ENCODE results near the gene PTPRJ. TPM values are rescaled to one million over a fixed set of nuclear protein-coding genes. Genes with fewer than 3 reads are reported as not detected.
A peak's percentile ranks its signal among the peaks of the same experiment; 100 is the strongest.

Gene PTPRJ
- polyA plus RNA-seq, 1 donor from 2014 or later = 8.6 TPM

GRCh38 chr11:47977623-47978022 is 2.7 kb upstream of the PTPRJ start:
- H3K9ac ChIP-seq (ENCODE audit: low read length) = no peak overlapping the region
- H3F3A ChIP-seq (ENCODE audit: insufficient read depth, low read length, poor library complexity, severe bottlenecking) = no peaks in the 10 kb centered on the region
- no peak overlapping the region for H3K27ac ChIP-seq (ENCODE audit: low read length)
- no peak overlapping the region for H2AFZ ChIP-seq (ENCODE audit: low read depth, low read length)
- peaks cover 5% of the 10 kb centered on the region for H3K79me2 ChIP-seq (replicated peaks; ENCODE audit: insufficient read depth, low read length)
- H4K20me1 ChIP-seq (ENCODE audit: insufficient read depth) = no peaks in the 10 kb centered on the region
- no peak overlapping the region for H3K4me2 ChIP-seq (ENCODE audit: low read length)
- no peaks in the 10 kb centered on the region for H3K27me3 ChIP-seq (ENCODE audit: insufficient read depth, low read depth, low read length)
- no peaks in the 10 kb centered on the region for H3K9me3 ChIP-seq (ENCODE audit: low read length)
- no peaks in the 10 kb centered on the region for H3K36me3 ChIP-seq (ENCODE audit: insufficient read depth, low read length)
- H3K4me3 ChIP-seq (ENCODE audit: low read length) = no peak overlapping the region
- H3K9me2 ChIP-seq (ENCODE audit: insufficient read depth, low read length) = no peaks in the 10 kb centered on the region
- TF ChIP-seq EZH2 (IDR thresholded peaks at IDR 0.05; ENCODE audit: borderline replicate concordance, insufficient read depth, low read length, poor library complexity, severe bottlenecking) (no peak), MXI1 (conservative IDR thresholded peaks at IDR 0.05; ENCODE audit: poor library complexity, severe bottlenecking) (no peak), EP300 (conservative IDR thresholded peaks at IDR 0.05; ENCODE audit: poor library complexity, severe bottlenecking) (no peak), REST (IDR thresholded peaks at IDR 0.05; ENCODE audit: borderline replicate concordance) (no peak), POLR2AphosphoS5 (IDR thresholded peaks at IDR 0.05) (no peak), TAF1 (IDR thresholded peaks at IDR 0.05; ENCODE audit: low read depth) (no peak), CTCF (IDR thresholded peaks at IDR 0.05; ENCODE audit: poor library complexity, severe bottlenecking) (no peak), SMC3 (conservative IDR thresholded peaks at IDR 0.05; ENCODE audit: poor library complexity) (no peak), RAD21 (conservative IDR thresholded peaks at IDR 0.05) (no peak)

- no peaks in the 10 kb centered on the region for H4K20me1 ChIP-seq (ENCODE audit: insufficient read depth)
- no peaks in the 10 kb centered on the region for H3K27me3 ChIP-seq (ENCODE audit: insufficient read depth, low read depth, low read length)
- H3K27ac ChIP-seq (ENCODE audit: low read length) = peak overlapping the region; percentile 45
- no peaks in the 10 kb centered on the region for H3K36me3 ChIP-seq (ENCODE audit: insufficient read depth, low read length)
- no peaks in the 10 kb centered on the region for H3K9me3 ChIP-seq (ENCODE audit: low read length)
- H3K9ac ChIP-seq (ENCODE audit: low read length) = peak overlapping the region; percentile 81
- peak overlapping the region; percentile 86 for H3K4me3 ChIP-seq (ENCODE audit: low read length)
- no peaks in the 10 kb centered on the region for H3K9me2 ChIP-seq (ENCODE audit: insufficient read depth, low read length)
- peak overlapping the region; percentile 56 for H2AFZ ChIP-seq (ENCODE audit: low read depth, low read length)
- H3K79me2 ChIP-seq (replicated peaks; ENCODE audit: insufficient read depth, low read length) = peaks cover 21% of the 10 kb centered on the region
- no peak for TF ChIP-seq RAD21 (conservative IDR thresholded peaks at IDR 0.05)
- peak overlapping the region; percentile 19 for H3K4me2 ChIP-seq (ENCODE audit: low read length)
- no peaks in the 10 kb centered on the region for H3F3A ChIP-seq (ENCODE audit: insufficient read depth, low read length, poor library complexity, severe bottlenecking)
These were observed 826 bp upstream of the PTPRJ start for GRCh38 chr11:47979378-47980087.
